HG02571 (cell line): ENCODE results near the gene BRAT1.

Experiments
- ATAC-seq: cut with Tn5 transposase; IDR thresholded peaks from one replicate; pipeline ENCODE4 v1.9.1; 2021; ENCODE audit warnings: mild to moderate bottlenecking, moderate library complexity; ENCODE audit not compliant: unreplicated experiment

Gene BRAT1

DNA sequence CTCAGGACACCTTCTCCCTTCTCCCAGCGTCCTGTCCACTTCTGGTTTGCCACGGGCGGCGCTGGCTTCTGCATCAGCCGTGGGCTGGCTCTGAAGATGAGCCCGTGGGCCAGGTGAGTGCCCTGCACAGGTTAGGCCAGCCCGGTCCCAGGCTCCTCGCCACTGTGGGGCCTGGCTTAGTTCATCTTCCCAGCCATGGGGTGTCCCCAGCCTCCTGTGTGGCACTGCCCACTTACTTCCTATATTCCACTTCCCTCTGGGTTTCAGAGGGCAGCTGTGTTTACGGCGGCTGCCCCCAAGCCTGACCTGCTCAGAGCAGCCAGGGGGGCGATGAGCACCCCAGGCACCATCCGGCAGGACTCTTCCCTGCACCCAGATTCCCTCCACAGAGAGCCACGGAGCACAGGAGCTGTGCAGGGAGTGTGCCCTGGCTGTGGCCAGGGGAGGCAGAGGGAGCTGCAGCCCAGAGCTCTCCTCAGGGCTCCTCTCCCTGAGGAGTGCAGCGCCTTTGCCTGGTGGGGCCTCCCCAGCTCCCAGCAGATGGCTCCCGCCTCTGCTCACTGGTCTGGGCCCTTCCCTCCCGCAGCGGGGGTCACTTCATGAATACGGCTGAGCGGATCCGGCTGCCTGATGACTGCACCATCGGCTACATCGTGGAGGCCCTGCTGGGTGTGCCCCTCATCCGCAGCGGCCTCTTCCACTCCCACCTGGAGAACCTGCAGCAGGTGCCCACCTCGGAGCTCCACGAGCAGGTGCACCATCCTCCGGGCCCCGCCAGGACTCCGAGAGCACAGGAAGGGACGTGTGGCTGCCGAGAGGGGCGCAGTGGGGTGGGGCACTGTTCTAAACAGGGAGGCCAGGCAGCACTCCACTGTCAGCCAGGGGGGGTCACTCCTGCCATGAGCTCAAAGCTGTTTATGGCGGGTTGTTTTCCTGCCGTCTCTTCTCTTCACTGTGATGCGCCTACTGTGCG lies 29.4 kb downstream of the BRAT1 start:
- no peak for ATAC-seq

DNA sequence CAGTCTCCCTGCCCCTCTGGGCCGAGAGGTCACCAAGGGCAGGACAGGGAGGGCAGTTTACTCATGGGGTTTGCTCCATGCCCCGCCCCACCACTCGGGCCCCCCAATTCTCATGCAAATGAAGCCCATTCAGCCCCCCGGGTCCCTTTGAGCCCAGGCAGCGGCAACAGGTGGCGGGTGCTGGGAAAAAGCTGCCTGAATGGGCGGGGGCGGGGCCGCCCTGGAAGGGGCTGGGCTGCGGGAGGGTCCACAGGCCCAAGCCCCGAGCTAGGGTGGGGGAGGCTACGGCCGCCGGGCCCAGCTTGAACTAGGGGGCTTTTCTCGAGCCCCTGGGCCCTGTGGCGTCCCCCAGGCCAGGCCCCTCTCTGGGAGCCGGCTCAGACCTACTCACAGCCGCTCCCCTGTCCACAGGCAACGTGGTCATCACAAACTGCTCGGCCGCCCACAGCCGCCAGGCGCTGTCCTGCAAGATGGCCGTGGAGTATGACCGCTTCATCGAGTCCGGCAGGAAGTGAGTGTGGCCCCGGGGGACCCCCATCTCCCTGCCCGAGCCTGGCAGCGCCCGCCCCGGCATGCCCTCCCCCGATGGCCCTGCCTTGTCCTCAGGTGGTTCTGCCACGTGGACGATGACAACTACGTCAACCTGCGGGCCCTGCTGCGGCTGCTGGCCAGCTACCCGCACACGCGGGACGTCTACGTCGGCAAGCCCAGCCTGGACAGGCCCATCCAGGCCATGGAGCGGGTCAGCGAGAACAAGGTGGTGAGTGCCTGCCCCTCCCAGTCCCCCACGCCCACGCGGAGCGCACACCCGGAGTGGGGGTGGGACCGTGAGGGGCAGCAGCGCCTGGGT lies 30.3 kb downstream of the BRAT1 start:
- ATAC-seq, result no peak

- no peak for ATAC-seq
Observed at GRCh38 chr7:2523941-2524807, 31.1 kb downstream of the BRAT1 start.

DNA sequence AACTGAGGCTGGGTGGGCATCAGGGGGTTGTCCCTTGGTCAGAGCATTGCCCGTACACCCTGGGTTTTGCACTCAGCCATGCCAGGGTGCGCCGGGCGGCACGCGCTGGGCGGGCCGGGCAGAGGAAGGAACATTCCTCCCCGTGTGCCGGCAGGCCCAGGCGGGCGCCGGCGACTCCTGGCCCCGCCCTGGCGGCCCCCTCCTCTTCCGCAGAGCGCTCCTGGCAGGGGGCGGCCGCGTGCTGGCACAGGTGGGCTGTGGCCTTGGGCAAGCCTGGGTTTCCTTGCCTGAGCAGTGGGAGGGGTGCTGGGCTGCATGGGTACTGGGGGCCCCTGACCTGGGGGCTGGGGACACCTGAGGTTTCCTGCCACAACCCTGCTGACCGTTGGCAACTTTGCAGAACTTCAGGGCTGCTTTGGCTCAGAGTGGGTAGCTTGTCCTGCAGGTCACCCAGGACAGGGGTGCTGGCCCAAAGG lies 31.8 kb downstream of the BRAT1 start:
- ATAC-seq, result no peak

DNA sequence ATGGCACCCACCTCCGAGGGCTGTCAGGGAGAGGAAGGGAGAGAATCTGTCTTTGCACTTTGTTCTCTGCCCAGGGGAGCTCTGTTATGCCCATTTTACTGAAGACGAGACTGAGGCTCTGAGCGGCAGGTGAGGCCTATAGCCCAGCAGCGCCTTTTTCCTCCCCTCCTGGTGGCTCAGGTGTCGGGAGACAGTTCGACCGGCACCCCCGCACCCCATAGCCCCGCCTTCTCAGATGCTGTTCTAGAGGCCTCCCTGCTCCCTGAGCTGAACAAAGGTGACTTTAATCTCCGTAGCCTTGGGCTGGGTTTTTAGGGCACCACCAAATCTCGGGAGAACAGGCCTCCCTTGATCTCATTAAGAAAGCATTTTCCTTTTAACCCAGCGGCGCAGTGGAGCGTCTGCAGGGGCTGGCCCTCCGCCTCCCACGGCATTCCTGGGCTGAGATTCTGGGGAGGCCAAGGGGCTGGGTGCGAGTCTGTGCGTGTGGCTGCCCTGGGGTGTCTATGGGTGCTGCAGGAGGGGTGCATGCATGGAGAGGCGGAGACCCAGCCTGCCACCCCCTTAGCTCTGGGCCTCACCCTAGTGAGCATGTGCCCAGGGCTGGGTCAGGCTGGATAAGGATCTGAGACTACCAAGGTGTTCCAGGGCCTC lies 32.4 kb downstream of the BRAT1 start:
- no peak for ATAC-seq

- no peak for ATAC-seq
Observed at GRCh38 chr7:2521952-2522591, 33.3 kb downstream of the BRAT1 start.

DNA sequence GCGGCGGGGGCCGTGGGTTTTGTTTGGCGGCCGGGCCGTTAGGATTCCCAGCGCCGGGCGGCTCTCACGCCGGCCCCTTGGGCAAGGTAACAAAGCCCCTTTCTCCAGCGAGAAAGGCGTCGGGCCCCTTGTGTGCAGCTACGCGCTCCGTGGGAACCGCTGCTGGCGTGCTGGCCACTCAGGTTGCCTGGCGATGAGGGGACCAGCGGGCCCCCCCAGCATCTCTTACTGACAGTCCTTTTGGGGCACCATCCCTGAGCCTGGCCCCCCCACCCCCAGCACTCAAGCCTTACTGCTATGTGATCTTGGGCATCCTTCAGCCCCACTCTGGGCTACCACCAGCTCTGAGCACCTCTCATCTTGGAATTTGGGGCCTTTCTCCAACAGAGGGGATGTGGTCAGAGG lies 34.0 kb downstream of the BRAT1 start:
- no peak for ATAC-seq

DNA sequence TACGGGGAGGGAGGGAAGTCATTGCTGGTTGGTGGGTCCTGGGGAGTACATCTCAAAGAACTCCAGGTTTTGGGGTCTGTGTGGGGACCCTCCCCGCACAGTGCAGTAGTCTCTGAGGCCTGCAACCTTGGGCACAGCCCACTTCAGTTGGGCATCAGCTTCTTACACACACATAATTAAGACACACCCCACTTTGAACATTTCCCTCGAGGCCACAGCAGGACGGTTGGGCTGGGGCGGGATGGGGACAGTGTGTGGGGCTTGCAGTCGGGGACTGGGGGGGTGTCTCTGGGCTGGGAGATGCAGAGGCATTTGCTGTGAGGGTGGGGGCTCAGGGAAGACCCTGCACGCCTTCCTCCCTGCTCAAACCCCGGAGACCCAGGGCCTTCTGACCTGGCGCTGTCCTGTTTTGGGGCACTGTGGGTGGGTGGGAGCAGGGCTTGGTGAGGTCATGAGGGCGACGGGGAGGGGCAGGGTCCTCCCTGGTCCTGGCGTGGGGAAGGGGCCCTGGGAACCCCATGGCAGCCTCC lies 34.5 kb downstream of the BRAT1 start:
- ATAC-seq, result no peak

GRCh38 chr7:2520131-2520760 lies 35.1 kb downstream of the BRAT1 start:
- no peak for ATAC-seq

DNA sequence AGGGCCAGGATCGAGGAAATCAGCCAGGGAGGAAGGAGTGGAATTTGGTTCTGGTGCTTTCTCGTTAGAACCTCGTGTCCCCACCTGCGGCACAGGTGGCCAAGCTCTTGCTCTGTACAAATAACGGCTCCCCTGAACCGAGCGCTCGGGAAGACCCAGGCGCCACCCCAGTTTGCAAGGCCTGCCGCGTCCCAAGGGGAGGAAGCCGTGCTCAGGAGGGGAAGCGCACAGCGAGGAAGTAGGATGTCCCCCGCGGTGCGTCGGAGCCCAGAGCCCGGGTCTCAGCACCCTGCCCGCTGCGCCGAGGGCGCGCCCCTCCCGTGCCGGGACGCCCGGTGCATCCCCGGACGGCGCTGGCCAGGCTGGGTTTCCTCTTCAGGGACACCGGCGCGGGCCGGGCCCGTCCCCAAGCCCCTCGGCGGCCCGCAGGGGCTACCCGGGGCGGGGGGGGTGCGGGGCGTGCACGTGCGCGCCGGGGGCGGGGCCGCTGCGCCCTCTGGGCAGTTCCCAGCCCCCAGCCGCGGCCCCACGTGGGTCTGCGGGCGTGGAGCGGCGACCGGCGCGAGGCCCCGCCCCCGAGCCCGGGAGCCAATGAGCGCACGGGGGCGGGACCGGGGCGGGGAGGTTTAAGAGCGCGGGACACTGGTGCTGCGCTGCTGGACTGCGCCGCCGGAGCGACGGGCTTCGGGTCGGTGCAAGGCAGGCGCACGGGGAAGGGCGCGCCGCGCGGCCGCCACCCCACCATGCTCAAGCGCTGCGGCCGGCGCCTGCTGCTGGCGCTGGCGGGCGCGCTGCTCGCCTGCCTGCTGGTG lies 36.0 kb downstream of the BRAT1 start, which contains the start of gene LFNG:
TSS of gene LFNG (plus strand) at position 656 of the 812 bp plus-strand sequence. CDS start at position 744, 88 bp downstream.
- peak; percentile 80 for ATAC-seq

- ATAC-seq, result no peak
Observed at GRCh38 chr7:2518737-2519118, 36.6 kb downstream of the BRAT1 start.

DNA sequence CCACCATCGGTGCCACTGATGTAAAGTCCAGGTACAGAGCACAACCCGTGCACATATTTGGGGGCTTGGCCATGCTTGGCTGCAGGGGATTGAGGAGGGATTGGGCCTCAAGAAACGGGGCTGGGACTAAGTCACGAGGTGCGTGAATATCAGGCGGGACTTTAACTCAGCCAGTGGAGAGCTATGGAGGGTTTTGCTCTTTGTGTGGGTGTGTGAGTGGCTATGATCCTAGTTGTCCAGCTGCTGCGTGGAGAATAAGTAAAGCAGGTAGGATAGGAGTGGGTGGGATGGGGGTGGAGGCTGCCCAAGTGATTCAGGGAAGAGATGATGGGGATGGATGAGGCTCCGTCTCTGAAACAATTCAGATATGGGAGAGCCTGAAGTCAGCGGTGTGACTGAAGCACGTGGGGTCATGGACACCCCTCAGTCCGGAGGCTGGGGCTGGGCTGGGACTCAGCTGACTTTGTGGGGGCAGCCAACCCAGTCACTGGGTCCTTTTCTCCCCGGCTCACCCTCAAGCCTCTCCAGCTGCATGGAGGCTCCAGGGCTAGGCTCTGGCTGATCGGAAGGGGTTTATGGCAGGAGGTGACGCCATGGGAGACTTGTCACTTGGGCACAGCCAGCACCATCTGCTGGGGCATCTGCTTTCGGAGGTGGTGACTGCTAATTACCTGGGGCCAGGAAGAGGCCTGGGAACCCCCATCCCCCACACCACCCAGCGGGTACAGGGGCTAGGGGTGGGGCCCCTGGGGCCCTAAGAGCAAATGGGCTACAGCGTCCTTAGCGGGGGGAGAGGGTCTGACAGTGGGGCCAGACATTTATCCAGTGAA lies 37.4 kb downstream of the BRAT1 start:
- ATAC-seq, result no peak

- no peak for ATAC-seq
Observed at GRCh38 chr7:2517026-2517425, 38.3 kb downstream of the BRAT1 start.

GRCh38 chr7:2516194-2516555 lies 39.1 kb downstream of the BRAT1 start:
- ATAC-seq, result no peak

DNA sequence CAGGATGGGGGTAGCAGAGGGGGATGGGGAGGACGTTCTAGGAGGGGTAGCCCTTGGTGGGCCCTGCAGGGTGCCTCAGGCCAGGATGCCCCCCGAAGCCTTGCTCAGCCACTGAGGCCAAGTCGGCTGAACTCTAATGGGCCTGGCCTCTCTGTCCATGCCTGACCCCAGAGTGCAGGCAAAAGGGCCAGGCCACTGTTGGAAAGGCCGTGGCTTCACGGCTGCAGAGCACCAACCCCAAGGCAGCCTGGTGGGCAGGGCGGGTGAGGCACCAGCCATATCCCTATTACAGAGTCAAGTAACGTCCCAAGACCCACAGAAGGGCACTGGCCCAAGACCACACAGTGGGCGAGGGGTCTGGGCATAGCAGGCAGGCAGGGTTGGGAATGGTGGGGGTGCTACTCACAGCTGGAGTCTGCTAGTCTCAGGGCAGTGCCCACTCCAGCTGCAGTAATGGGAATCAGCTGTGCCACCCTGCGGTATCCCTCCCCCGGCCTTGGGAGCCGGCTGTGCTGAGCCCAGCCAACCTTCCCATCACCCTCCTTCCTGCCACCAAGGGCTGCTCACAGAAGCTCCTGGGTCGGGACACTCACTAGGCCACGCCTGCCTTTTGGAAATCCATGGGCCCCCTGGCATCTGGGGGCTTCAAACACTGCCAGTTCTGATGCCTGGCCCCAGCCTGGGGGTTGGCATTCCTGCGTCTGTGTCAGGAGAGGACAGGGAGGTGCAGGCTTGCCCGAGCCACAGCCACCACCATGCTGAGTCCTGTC lies 39.7 kb downstream of the BRAT1 start:
- no peak for ATAC-seq
